WTC11 (cell line): ENCODE measurements around the gene PDF. TPM values are rescaled to one million over a fixed set of nuclear protein-coding genes. Genes with fewer than 3 reads are reported as not detected.
"Not testable (repeated sequence)": the region's sequence is repeated elsewhere in the genome, so short reads cannot be mapped to it uniquely, and the experiment has no call there.

Experiments
- ATAC-seq: fragments of 200-7000 bp; cut with Tn5 transposase; 2 replicates; pipeline ENCODE4 v1.10.0; 2021; ENCODE audit warnings: mild to moderate bottlenecking, moderate library complexity
- CTCF ChIA-PET: fragments of 300-600 bp; sonication (Branson Sonifier 250); formaldehyde crosslinking; loops from one replicate; lab custom pipeline; 2021; ENCODE audit warnings: antibody characterized with exemption; lab: Charles Lee
- POLR2A ChIA-PET: fragments of 350-600 bp; sonication (Branson Sonifier 250); formaldehyde crosslinking; loops from one replicate; lab custom pipeline; 2021; ENCODE audit warnings: antibody characterized with exemption; lab: Charles Lee
- DNase-seq: peaks from one replicate; pipeline ENCODE4 v3.0.0; 2021; ENCODE audit warnings: low spot score
- H3K27ac Mint-ChIP-seq: 2 replicates; pipeline ENCODE4 v1.8.0; 2021; ENCODE audit warnings: mixed read lengths
- H3K27me3 Mint-ChIP-seq: 2 replicates; pipeline ENCODE4 v1.8.0; 2021; ENCODE audit warnings: low read depth, mild to moderate bottlenecking, moderate library complexity, mixed read lengths
- H3K36me3 Mint-ChIP-seq: 2 replicates; pipeline ENCODE4 v1.8.0; 2021; ENCODE audit warnings: mixed read lengths
- H3K4me1 Mint-ChIP-seq: 2 replicates; pipeline ENCODE4 v1.8.0; 2022; ENCODE audit warnings: mixed read lengths
- H3K4me3 Mint-ChIP-seq: 2 replicates; pipeline ENCODE4 v1.8.0; 2021; ENCODE audit warnings: mild to moderate bottlenecking, moderate library complexity, mixed read lengths
- H3K9me3 Mint-ChIP-seq: 2 replicates; pipeline ENCODE4 v1.8.0; 2021; ENCODE audit warnings: mixed read lengths
- ELF4 ChIP-seq: sonication (generic); formaldehyde crosslinking; IDR thresholded peaks from 2 replicates; pipeline ENCODE4 v1.8.1; 2022; ENCODE audit warnings: low read depth, mild to moderate bottlenecking, moderate library complexity, missing genetic modification reagents
- FOXJ3 ChIP-seq: sonication (generic); formaldehyde crosslinking; IDR thresholded peaks from 2 replicates; pipeline ENCODE4 v1.9.0; 2021; ENCODE audit warnings: missing genetic modification reagents, mild to moderate bottlenecking, borderline replicate concordance
- GTF2I ChIP-seq: fragments of 250-450 bp; sonication (Bioruptor Pico); conservative IDR thresholded peaks from 2 replicates; pipeline ENCODE4 v1.4.0; 2021; ENCODE audit warnings: mild to moderate bottlenecking
- MXD4 ChIP-seq: fragments of 250-450 bp; sonication (Bioruptor Pico); IDR thresholded peaks from 2 replicates; pipeline ENCODE4 v1.8.0; 2021; ENCODE audit warnings: mild to moderate bottlenecking, moderate library complexity, borderline replicate concordance
- MYBL2 ChIP-seq: sonication (generic); formaldehyde crosslinking; IDR thresholded peaks from 2 replicates; pipeline ENCODE4 v1.8.1; 2023; ENCODE audit warnings: mild to moderate bottlenecking, moderate library complexity, missing genetic modification reagents
- NFATC4 ChIP-seq: fragments of 250-450 bp; sonication (Bioruptor Pico); IDR thresholded peaks from 2 replicates; pipeline ENCODE4 v1.9.0; 2021; ENCODE audit warnings: mild to moderate bottlenecking
- ZBTB21 ChIP-seq: sonication (generic); formaldehyde crosslinking; IDR thresholded peaks from 2 replicates; pipeline ENCODE4 v1.8.1; 2023; ENCODE audit warnings: mild to moderate bottlenecking, missing genetic modification reagents, borderline replicate concordance
- ZNF219 ChIP-seq: sonication (generic); formaldehyde crosslinking; IDR thresholded peaks from 2 replicates; pipeline ENCODE4 v1.8.0; 2023; ENCODE audit warnings: missing genetic modification reagents, mild to moderate bottlenecking, borderline replicate concordance
- ZNF263 ChIP-seq: sonication (generic); formaldehyde crosslinking; IDR thresholded peaks from 2 replicates; pipeline ENCODE4 v1.8.1; 2022; ENCODE audit warnings: low read depth, mild to moderate bottlenecking, moderate library complexity, missing genetic modification reagents
- total RNA-seq: library from RNA; stranded (reverse); gene quantifications from 3 replicates; pipeline ENCODE4 v1.2.3, GENCODE V29; 2021
- TF ChIP-seq, protein P1 (sequence below): sonication (generic); formaldehyde crosslinking; IDR thresholded peaks from 2 replicates; pipeline ENCODE4 v1.8.0; 2023; ENCODE audit warnings: missing genetic modification reagents, mild to moderate bottlenecking, borderline replicate concordance
- TF ChIP-seq, protein P2 (sequence below): fragments of 250-450 bp; sonication (Bioruptor Pico); IDR thresholded peaks from 2 replicates; pipeline ENCODE4 v1.9.0; 2021; ENCODE audit warnings: mild to moderate bottlenecking
- TF ChIP-seq, protein P3 (sequence below): sonication (generic); formaldehyde crosslinking; IDR thresholded peaks from 2 replicates; pipeline ENCODE4 v1.8.1; 2022; ENCODE audit warnings: mild to moderate bottlenecking, missing genetic modification reagents, moderate library complexity, borderline replicate concordance
- TF ChIP-seq, protein P4 (sequence below): fragments of 250-450 bp; sonication (Bioruptor Pico); IDR thresholded peaks from 2 replicates; pipeline ENCODE4 v1.9.0; 2021; ENCODE audit warnings: mild to moderate bottlenecking

PDF gene
- total RNA-seq, 1 experiment from 2014 or later: 28.2 TPM

DNA sequence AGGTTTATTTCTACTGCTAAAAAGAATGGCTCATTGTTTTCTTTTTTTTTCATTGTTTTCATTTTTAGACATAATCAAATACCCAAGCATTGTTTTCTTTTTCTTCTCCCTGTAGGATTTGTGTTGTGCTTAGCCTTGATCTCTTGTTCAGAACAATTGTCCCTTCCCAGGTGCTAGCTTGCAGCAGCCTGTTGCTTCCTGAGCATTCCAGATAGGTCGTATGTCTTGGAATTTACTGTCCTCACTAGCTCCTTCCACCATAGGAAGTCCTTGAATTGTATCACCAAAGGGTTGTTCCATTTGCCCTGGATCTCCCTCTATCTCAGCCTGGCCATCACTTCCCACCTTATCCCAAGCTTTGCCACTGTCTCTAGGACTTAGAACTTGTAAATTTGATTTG lies 29.2 kb downstream of the PDF start (continued):
- TF ChIP-seq, protein P1, sequence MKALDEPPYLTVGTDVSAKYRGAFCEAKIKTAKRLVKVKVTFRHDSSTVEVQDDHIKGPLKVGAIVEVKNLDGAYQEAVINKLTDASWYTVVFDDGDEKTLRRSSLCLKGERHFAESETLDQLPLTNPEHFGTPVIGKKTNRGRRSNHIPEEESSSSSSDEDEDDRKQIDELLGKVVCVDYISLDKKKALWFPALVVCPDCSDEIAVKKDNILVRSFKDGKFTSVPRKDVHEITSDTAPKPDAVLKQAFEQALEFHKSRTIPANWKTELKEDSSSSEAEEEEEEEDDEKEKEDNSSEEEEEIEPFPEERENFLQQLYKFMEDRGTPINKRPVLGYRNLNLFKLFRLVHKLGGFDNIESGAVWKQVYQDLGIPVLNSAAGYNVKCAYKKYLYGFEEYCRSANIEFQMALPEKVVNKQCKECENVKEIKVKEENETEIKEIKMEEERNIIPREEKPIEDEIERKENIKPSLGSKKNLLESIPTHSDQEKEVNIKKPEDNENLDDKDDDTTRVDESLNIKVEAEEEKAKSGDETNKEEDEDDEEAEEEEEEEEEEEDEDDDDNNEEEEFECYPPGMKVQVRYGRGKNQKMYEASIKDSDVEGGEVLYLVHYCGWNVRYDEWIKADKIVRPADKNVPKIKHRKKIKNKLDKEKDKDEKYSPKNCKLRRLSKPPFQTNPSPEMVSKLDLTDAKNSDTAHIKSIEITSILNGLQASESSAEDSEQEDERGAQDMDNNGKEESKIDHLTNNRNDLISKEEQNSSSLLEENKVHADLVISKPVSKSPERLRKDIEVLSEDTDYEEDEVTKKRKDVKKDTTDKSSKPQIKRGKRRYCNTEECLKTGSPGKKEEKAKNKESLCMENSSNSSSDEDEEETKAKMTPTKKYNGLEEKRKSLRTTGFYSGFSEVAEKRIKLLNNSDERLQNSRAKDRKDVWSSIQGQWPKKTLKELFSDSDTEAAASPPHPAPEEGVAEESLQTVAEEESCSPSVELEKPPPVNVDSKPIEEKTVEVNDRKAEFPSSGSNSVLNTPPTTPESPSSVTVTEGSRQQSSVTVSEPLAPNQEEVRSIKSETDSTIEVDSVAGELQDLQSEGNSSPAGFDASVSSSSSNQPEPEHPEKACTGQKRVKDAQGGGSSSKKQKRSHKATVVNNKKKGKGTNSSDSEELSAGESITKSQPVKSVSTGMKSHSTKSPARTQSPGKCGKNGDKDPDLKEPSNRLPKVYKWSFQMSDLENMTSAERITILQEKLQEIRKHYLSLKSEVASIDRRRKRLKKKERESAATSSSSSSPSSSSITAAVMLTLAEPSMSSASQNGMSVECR (CRISPR knock-in tag): no peak
- TF ChIP-seq, protein P2, sequence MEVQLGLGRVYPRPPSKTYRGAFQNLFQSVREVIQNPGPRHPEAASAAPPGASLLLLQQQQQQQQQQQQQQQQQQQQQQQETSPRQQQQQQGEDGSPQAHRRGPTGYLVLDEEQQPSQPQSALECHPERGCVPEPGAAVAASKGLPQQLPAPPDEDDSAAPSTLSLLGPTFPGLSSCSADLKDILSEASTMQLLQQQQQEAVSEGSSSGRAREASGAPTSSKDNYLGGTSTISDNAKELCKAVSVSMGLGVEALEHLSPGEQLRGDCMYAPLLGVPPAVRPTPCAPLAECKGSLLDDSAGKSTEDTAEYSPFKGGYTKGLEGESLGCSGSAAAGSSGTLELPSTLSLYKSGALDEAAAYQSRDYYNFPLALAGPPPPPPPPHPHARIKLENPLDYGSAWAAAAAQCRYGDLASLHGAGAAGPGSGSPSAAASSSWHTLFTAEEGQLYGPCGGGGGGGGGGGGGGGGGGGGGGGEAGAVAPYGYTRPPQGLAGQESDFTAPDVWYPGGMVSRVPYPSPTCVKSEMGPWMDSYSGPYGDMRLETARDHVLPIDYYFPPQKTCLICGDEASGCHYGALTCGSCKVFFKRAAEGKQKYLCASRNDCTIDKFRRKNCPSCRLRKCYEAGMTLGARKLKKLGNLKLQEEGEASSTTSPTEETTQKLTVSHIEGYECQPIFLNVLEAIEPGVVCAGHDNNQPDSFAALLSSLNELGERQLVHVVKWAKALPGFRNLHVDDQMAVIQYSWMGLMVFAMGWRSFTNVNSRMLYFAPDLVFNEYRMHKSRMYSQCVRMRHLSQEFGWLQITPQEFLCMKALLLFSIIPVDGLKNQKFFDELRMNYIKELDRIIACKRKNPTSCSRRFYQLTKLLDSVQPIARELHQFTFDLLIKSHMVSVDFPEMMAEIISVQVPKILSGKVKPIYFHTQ (CRISPR knock-in tag): no peak
- TF ChIP-seq MXD4 (CRISPR knock-in tag) (no peak), NFATC4 (no peak), ZBTB21 (CRISPR knock-in tag) (no peak), GTF2I (CRISPR knock-in tag) (no peak), ELF4 (CRISPR knock-in tag) (no peak), ZNF263 (CRISPR knock-in tag) (no peak)
- TF ChIP-seq, protein P3, sequence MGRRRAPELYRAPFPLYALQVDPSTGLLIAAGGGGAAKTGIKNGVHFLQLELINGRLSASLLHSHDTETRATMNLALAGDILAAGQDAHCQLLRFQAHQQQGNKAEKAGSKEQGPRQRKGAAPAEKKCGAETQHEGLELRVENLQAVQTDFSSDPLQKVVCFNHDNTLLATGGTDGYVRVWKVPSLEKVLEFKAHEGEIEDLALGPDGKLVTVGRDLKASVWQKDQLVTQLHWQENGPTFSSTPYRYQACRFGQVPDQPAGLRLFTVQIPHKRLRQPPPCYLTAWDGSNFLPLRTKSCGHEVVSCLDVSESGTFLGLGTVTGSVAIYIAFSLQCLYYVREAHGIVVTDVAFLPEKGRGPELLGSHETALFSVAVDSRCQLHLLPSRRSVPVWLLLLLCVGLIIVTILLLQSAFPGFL (CRISPR knock-in tag): no peak
- TF ChIP-seq, protein P4, sequence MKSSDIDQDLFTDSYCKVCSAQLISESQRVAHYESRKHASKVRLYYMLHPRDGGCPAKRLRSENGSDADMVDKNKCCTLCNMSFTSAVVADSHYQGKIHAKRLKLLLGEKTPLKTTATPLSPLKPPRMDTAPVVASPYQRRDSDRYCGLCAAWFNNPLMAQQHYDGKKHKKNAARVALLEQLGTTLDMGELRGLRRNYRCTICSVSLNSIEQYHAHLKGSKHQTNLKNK (CRISPR knock-in tag): no peak

DNA sequence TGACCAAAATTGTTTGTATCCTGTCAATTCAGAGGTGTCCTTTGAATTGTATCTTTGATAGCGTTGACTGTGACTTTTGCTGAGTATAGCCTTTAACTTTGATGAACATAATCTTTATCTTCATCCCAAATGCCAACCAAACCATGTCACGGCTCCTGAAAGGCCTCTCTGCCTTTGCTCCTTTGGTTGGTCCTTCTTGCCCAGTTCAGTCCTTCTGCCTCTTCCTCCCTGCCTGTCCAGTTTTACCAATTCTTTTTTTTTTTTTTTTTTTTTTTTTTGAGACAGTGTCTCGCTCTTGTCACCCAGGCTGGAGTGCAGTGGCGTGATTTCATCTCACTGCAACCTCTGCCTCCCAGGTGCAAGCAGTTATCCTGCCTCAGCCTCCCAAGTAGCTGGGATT lies 32.1 kb downstream of the PDF start:
- H3K27ac Mint-ChIP-seq: no peak overlapping the region

DNA sequence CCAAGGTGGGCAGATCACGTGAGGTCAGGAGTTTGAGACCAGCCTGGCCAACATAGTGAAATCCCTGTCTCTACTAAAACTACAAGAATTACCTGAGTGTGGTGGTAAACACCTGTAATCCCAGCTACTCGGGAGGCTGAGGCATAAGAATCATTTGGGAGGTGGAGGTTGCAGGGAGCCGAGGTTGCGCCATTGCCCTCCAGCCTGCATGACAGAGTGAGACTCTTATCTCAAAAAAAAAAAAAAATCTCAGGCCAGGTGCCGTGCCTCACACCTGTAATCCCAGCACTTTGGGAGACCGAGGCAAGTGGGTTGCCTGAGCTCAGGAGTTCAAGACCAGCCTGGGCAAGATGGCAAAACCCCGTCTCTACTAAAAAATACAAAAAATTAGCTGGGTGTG lies 33.6 kb downstream of the PDF start:
- DNase-seq, POLR2A ChIA-PET, ATAC-seq, H3K9me3 Mint-ChIP-seq, H3K4me1 Mint-ChIP-seq, H3K27me3 Mint-ChIP-seq, H3K27ac Mint-ChIP-seq, H3K4me3 Mint-ChIP-seq: not testable (repeated sequence)
- CTCF ChIA-PET: interaction anchor here (1.5 kb wide), 1 partner anchor 9 kb away, joined by 4 read pairs; no protein-coding TSS in a partner anchor
- H3K36me3 Mint-ChIP-seq: peaks cover 16% of the 10 kb centered on the region

More for the DNA sequence above, 32.1 kb downstream of the PDF start:
- Mint-ChIP-seq H3K4me1 (no peaks in the 10 kb centered on the region), H3K4me3 (no peak overlapping the region), H3K36me3 (peaks cover 16% of the 10 kb centered on the region), H3K27me3 (no peaks in the 10 kb centered on the region), H3K9me3 (no peaks in the 10 kb centered on the region)
- ChIA-PET POLR2A (no interaction called here), CTCF (no interaction called here)
- DNase-seq (no peak), ATAC-seq (no peak)
- TF ChIP-seq ZNF219 (CRISPR knock-in tag) (no peak), FOXJ3 (CRISPR knock-in tag) (no peak), MYBL2 (CRISPR knock-in tag) (no peak)
